ENCODE measurements around the gene WDR6.

The WDR6 gene

GRCh38 chr3:49058011-49058410 is 50.8 kb downstream of the WDR6 start:
- no peak for TF ChIP-seq GATA3 (IDR thresholded peaks at IDR 0.05; ENCODE audit: low read depth, low read length)
- TF ChIP-seq GATA2 (IDR thresholded peaks at IDR 0.05; ENCODE audit: low read depth, low read length) = no peak
